Measurements from ENCODE around the gene SLC45A2.

SLC45A2 gene

GRCh38 chr5:34002629-34003328, 18.3 kb upstream of the SLC45A2 start:
- TF ChIP-seq SIN3A (IDR thresholded peaks at IDR 0.05; ENCODE audit: borderline replicate concordance, insufficient read depth, low read length) (no peak), REST (IDR thresholded peaks at IDR 0.05; ENCODE audit: insufficient read depth in 1 of 2, low read depth in 2 of 2, low read length in 2 of 2) (no peak), TAF1 (IDR thresholded peaks at IDR 0.05; ENCODE audit: borderline replicate concordance, insufficient read depth, low read length) (no peak), POLR2AphosphoS5 (IDR thresholded peaks at IDR 0.05; ENCODE audit: low read depth, low read length) (no peak), FOXP2 (optimal IDR thresholded peaks at IDR 0.05; ENCODE audit: borderline replicate concordance, extremely low read depth, extremely low read length, insufficient read depth) (no peak)

GRCh38 chr5:34001241-34001841, 16.8 kb upstream of the SLC45A2 start:
- TF ChIP-seq FOXP2 (optimal IDR thresholded peaks at IDR 0.05; ENCODE audit: borderline replicate concordance, extremely low read depth, extremely low read length, insufficient read depth) (no peak), SIN3A (IDR thresholded peaks at IDR 0.05; ENCODE audit: borderline replicate concordance, insufficient read depth, low read length) (no peak), POLR2AphosphoS5 (IDR thresholded peaks at IDR 0.05; ENCODE audit: low read depth, low read length) (no peak), TAF1 (IDR thresholded peaks at IDR 0.05; ENCODE audit: borderline replicate concordance, insufficient read depth, low read length) (no peak), REST (IDR thresholded peaks at IDR 0.05; ENCODE audit: insufficient read depth in 1 of 2, low read depth in 2 of 2, low read length in 2 of 2) (no peak)

GRCh38 chr5:33999978-34000377, 15.5 kb upstream of the SLC45A2 start:
- TF ChIP-seq REST (IDR thresholded peaks at IDR 0.05; ENCODE audit: insufficient read depth in 1 of 2, low read depth in 2 of 2, low read length in 2 of 2) (no peak), TAF1 (IDR thresholded peaks at IDR 0.05; ENCODE audit: borderline replicate concordance, insufficient read depth, low read length) (no peak), SIN3A (IDR thresholded peaks at IDR 0.05; ENCODE audit: borderline replicate concordance, insufficient read depth, low read length) (no peak), POLR2AphosphoS5 (IDR thresholded peaks at IDR 0.05; ENCODE audit: low read depth, low read length) (no peak), FOXP2 (optimal IDR thresholded peaks at IDR 0.05; ENCODE audit: borderline replicate concordance, extremely low read depth, extremely low read length, insufficient read depth) (no peak)

- TF ChIP-seq TAF1 (IDR thresholded peaks at IDR 0.05; ENCODE audit: borderline replicate concordance, insufficient read depth, low read length) (no peak), REST (IDR thresholded peaks at IDR 0.05; ENCODE audit: insufficient read depth in 1 of 2, low read depth in 2 of 2, low read length in 2 of 2) (no peak), SIN3A (IDR thresholded peaks at IDR 0.05; ENCODE audit: borderline replicate concordance, insufficient read depth, low read length) (no peak)
Measured at GRCh38 chr5:33997331-33997983, 13.0 kb upstream of the SLC45A2 start.
